A673 (cell line): Measurements from ENCODE around the gene TGFBR1. TPM values are rescaled to one million over a fixed set of nuclear protein-coding genes. Genes with fewer than 3 reads are reported as not detected.

Source experiments
- BruUV-seq: library from RNA; stranded (reverse); fragments of 400-500 nt; replicated peaks from 2 replicates; lab custom pipeline; 2021; lab: Mats Ljungman, UMichigan
- CTCF ChIA-PET: fragments of 300-600 bp; sonication (Branson Sonifier 250); formaldehyde crosslinking; loops from one replicate; lab custom pipeline; 2022; ENCODE audit warnings: antibody characterized with exemption; lab: Charles Lee
- POLR2A ChIA-PET: fragments of 300-600 bp; sonication (Branson Sonifier 250); formaldehyde crosslinking; loops from one replicate; lab custom pipeline; 2022; ENCODE audit warnings: antibody characterized with exemption; ENCODE audit not compliant: low non-redundant PET; lab: Charles Lee
- DNase-seq: peaks from one replicate; pipeline ENCODE4 v3.0.0-alpha.2; 2015; ENCODE audit warnings: low spot score
- H3K27ac ChIP-seq: fragments of 200-600 bp; sonication (generic); 2 replicates; pipeline ENCODE4 v1.5.1; 2016; ENCODE audit warnings: mixed run types, low read depth, mild to moderate bottlenecking, mixed read lengths, antibody characterized with exemption, low read length; ENCODE audit not compliant: poor library complexity, severe bottlenecking
- H3K27me3 ChIP-seq: fragments of 200-600 bp; sonication (generic); replicated peaks from 2 replicates; pipeline ENCODE4 v1.6.1; 2017; ENCODE audit warnings: mixed run types, low read depth, mild to moderate bottlenecking, mixed read lengths, antibody characterized with exemption, low read length; ENCODE audit not compliant: insufficient read depth, poor library complexity
- H3K36me3 ChIP-seq: fragments of 200-600 bp; sonication (generic); 2 replicates; pipeline ENCODE4 v1.6.1; 2016; ENCODE audit warnings: mixed run types, mild to moderate bottlenecking, mixed read lengths, antibody characterized with exemption, low read length; ENCODE audit not compliant: insufficient read depth, poor library complexity, severe bottlenecking
- H3K4me1 ChIP-seq: fragments of 200-600 bp; sonication (generic); 2 replicates; pipeline ENCODE4 v1.6.1; 2017; ENCODE audit warnings: mixed run types, mild to moderate bottlenecking, mixed read lengths, antibody characterized with exemption, low read length; ENCODE audit not compliant: insufficient read depth, poor library complexity, severe bottlenecking
- H3K4me3 ChIP-seq: fragments of 200-600 bp; sonication (generic); 2 replicates; pipeline ENCODE4 v1.5.1; 2016; ENCODE audit warnings: low read depth, mixed run types, mild to moderate bottlenecking, mixed read lengths, low read length; ENCODE audit not compliant: poor library complexity, severe bottlenecking
- H3K9me3 ChIP-seq: fragments of 200-600 bp; sonication (generic); 2 replicates; pipeline ENCODE4 v1.6.1; 2016; ENCODE audit warnings: mixed run types, low read depth, mild to moderate bottlenecking, mixed read lengths, antibody characterized with exemption, low read length; ENCODE audit not compliant: poor library complexity, severe bottlenecking
- CTCF ChIP-seq: fragments of 300-800, 200-600 bp; sonication (generic); conservative IDR thresholded peaks from 2 replicates; pipeline ENCODE4 v1.5.1; 2017; ENCODE audit warnings: low read depth, mild to moderate bottlenecking, antibody characterized with exemption, low read length, moderate library complexity, mixed read lengths
- EZH2 ChIP-seq: fragments of 200-600 bp; sonication (generic); IDR thresholded peaks from 2 replicates; pipeline ENCODE4 v1.6.1; 2017; ENCODE audit warnings: borderline replicate concordance, low read depth, mild to moderate bottlenecking, mixed read lengths, antibody characterized with exemption, low read length; ENCODE audit not compliant: poor library complexity, severe bottlenecking
- intact Hi-C: fragments of 100-400 bp; cut with micrococcal nuclease; formaldehyde crosslinking; loops from one replicate; pipeline ENCODE4 v1.10.0; 2022; ENCODE audit not compliant: unreplicated experiment
- total RNA-seq: library from RNA; stranded (reverse); gene quantifications from 2 replicates; pipeline ENCODE4 v1.2.3, GENCODE V29; 2021

Gene TGFBR1
- total RNA-seq, 1 experiment from 2014 or later = 3.5 TPM

- Histone ChIP-seq H3K4me1 (no peaks in the 10 kb centered on the region), H3K27ac (no peak overlapping the region), H3K27me3 (no peaks in the 10 kb centered on the region), H3K9me3 (no peaks in the 10 kb centered on the region), H3K36me3 (no peaks in the 10 kb centered on the region), H3K4me3 (no peak overlapping the region)
- ChIA-PET POLR2A (no interaction called here), CTCF (no interaction called here)
- TF ChIP-seq EZH2 (no peak), CTCF (no peak)
- BruUV-seq = no TSS peak
- intact Hi-C loops = no loop called here
- no peak for DNase-seq
Measured at GRCh38 chr9:99137891-99138290, 33.0 kb downstream of the TGFBR1 start.

DNA sequence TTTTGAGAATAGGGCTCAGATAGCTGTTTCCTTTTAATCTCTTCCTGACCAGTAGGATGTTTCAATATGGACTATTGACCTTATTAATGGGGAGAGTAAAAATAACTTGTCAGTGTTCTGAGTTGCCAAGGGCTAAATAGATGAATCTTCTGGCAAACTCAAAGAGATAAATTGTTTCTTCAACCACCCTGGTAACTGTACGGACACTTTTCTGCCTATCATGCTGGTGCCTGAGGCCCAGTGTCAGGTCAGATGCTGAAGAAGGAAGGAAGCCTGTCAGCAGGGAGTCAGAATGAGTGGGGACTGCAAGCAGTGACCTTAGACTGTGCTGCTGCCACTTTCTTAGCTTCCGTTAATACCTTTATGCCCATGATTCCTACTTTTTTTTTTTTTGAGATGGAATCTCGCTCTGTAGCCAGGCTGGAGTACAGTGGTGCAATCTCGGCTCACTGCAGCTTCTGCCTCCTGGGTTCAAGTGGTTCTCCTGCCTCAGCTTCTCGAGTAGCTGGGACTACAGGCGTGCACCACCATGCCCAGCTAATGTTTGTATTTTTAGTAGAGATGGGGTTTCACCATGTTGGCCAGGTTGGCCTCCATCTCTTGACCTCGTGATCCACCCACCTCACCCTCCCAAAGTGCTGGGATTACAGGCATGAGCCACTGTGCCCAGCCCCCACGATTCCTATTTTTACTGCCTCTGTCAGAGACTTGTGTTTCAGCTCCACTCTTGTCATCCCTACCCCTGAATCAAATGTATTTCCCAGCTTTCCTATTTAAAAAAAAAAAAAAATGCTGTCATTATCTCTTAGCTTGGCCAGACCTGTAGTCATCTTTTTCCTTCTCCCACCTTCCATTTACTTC is 33.7 kb downstream of the TGFBR1 start:
- intact Hi-C loops = no loop called here
- CTCF ChIA-PET = interaction anchor here (1.1 kb wide), 1 partner anchor 166 kb away, joined by 3 read pairs; no protein-coding TSS in a partner anchor
- no peaks in the 10 kb centered on the region for H3K27me3 ChIP-seq
- H3K9me3 ChIP-seq = no peaks in the 10 kb centered on the region
- no peaks in the 10 kb centered on the region for H3K36me3 ChIP-seq
- TF ChIP-seq CTCF = no peak
- no peak for TF ChIP-seq EZH2
- POLR2A ChIA-PET = no interaction called here
- H3K27ac ChIP-seq = no peak overlapping the region
- DNase-seq = no peak
- H3K4me1 ChIP-seq = no peaks in the 10 kb centered on the region
- H3K4me3 ChIP-seq = no peak overlapping the region
- no TSS peak for BruUV-seq

- intact Hi-C loops = loop anchor here (1.0 to 2.0 kb wide), 2 partner anchors 139 to 292 kb away; no protein-coding TSS in a partner anchor
Measured at GRCh38 chr9:99139868-99140267, 35.0 kb downstream of the TGFBR1 start.

More at GRCh38 chr9:99139868-99140267, 35.0 kb downstream of the TGFBR1 start:
- no peak overlapping the region for H3K4me3 ChIP-seq
- BruUV-seq = no TSS peak
- no peaks in the 10 kb centered on the region for H3K9me3 ChIP-seq
- ChIA-PET POLR2A (no interaction called here), CTCF (no interaction called here)
- H3K36me3 ChIP-seq = no peaks in the 10 kb centered on the region
- H3K27ac ChIP-seq = no peak overlapping the region
- TF ChIP-seq CTCF (no peak), EZH2 (no peak)
- H3K4me1 ChIP-seq = no peaks in the 10 kb centered on the region
- H3K27me3 ChIP-seq = no peaks in the 10 kb centered on the region
- no peak for DNase-seq
